ENCODE measurements around the gene SOS1.

SOS1 gene

DNA sequence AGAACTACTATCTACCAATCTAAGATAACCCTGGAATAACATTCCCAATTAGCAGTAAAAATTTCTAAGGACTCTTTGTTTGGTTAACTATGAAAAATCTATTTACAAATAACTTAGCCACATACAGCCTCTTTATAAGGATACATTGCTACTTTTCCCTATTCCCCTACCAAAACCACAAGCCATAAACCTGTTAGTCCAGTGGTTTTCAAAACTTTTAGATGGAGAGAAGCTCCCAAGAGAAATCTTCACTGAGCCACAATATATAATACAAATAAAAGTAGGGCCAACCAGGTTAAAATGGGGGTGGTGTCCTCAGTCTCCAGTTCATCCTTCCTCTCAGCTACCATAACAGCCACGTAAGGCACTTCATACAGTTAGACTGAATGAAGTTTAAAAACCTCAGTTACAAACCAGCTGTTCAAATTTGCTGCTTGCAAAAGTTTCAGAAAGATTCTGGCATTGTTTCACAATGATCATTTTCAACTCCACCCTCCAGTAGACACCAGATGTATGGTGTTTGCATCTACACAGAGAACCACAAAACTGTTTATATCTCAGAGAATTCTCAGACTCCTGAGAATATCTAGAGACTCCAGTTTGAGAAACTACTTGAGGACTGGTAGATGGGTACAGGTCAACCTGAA, 26.0 kb downstream of the SOS1 start:
- no peak for DNase-seq (ENCODE audit: low read depth, low spot score)
- Histone ChIP-seq H3K4me3 (ENCODE audit: insufficient read length, low read depth) (no peak overlapping the region), H3K36me3 (ENCODE audit: insufficient read depth, insufficient read length, low read length) (no peaks in the 10 kb centered on the region), H3K9ac (ENCODE audit: insufficient read length, low read depth) (no peak overlapping the region), H3K4me1 (ENCODE audit: insufficient read depth, insufficient read length) (no peaks in the 10 kb centered on the region), H3K27me3 (ENCODE audit: insufficient read depth, insufficient read length) (no peaks in the 10 kb centered on the region), H3K9me3 (ENCODE audit: insufficient read depth, low read length) (no peaks in the 10 kb centered on the region)
- no peak for TF ChIP-seq SUZ12 (IDR thresholded peaks at IDR 0.05; ENCODE audit: extremely low read depth, insufficient read depth, insufficient read length)
- TF ChIP-seq YY1 (IDR thresholded peaks at IDR 0.05; ENCODE audit: insufficient read depth, insufficient read length) = no peak
- no peak for TF ChIP-seq ZNF274 (IDR thresholded peaks at IDR 0.05; ENCODE audit: low read depth, low read length)

DNA sequence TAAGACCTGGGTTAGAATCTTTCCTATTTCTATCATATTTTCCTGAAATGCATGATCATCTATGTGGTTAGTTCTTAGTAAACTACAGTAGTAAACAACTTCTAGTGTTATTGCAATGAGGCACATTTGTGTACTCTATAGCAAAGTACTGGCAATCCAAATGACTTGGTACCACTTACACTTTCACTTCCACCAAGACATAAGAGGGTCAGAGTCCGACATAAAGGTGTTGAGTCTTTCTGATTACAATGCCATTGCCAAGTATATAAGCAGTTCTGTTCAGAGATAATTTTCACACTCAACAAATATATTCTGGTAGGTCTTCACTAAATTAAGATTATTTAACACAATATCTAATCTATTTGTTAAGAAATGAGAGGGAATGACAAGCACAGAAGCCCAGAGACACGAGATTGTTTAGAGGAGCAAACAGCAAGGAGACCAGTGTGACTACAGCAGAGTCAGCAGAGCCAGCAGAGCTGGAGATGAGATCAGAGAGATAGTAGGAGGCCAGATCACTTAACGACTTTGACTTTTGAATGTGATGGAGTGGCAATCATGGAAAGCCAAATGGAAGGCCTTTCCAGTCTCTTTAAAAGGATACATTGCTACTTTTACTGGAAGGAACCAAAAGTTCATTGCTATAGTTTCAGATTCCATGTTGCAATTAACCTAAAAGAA, 27.5 kb downstream of the SOS1 start:
- Histone ChIP-seq H3K4me3 (ENCODE audit: insufficient read length, low read depth) (no peak overlapping the region), H3K9ac (ENCODE audit: insufficient read length, low read depth) (no peak overlapping the region), H3K4me1 (ENCODE audit: insufficient read depth, insufficient read length) (no peaks in the 10 kb centered on the region), H3K36me3 (ENCODE audit: insufficient read depth, insufficient read length, low read length) (no peaks in the 10 kb centered on the region), H3K27me3 (ENCODE audit: insufficient read depth, insufficient read length) (no peaks in the 10 kb centered on the region), H3K9me3 (ENCODE audit: insufficient read depth, low read length) (no peaks in the 10 kb centered on the region)
- TF ChIP-seq YY1 (IDR thresholded peaks at IDR 0.05; ENCODE audit: insufficient read depth, insufficient read length) = no peak
- no peak for TF ChIP-seq ZNF274 (IDR thresholded peaks at IDR 0.05; ENCODE audit: low read depth, low read length)
- no peak for TF ChIP-seq SUZ12 (IDR thresholded peaks at IDR 0.05; ENCODE audit: extremely low read depth, insufficient read depth, insufficient read length)
- DNase-seq (ENCODE audit: low read depth, low spot score) = no peak

DNA sequence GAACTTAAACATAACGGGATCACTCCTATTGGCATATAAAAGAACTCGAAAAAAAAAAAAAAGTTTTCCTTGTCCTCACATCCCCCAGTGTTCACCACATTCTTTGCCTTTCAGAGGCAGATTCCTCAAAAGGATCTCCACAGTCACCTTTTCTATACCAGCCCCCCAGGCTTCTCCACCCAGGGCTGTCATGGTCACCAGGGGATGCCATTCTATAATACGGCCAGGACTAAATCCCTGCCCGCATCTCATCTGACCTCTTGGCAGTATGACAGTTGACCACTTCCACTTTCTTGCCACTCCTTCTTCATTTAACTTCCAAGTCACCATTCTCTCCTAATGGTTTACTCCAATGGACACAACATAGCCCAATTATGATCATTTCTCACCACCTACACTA, 29.3 kb downstream of the SOS1 start:
- peak; percentile 22 for DNase-seq (ENCODE audit: low read depth, low spot score)
- no peaks in the 10 kb centered on the region for H3K27me3 ChIP-seq (ENCODE audit: insufficient read depth, insufficient read length)

DNA sequence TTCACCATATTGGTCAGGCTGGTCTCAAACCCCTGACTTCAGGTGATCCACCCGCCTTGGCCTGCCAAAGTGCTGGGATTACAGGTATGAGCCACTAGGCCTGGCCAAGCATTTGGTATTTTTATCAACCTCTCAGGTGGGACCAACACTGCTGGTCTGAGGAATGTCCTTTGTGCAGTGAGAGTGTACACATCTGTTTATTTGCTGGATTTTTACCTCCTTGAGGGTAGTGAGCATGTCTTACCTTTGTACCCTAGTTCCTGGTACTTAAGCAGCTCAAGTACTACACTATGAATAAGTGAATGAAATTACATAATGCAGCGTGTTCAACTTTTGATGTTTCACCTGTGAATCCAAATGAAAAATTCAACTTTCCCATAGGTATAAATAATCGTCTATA, 29.8 kb downstream of the SOS1 start:
- no peaks in the 10 kb centered on the region for H3K9me3 ChIP-seq (ENCODE audit: insufficient read depth, low read length)
- TF ChIP-seq ZNF274 (IDR thresholded peaks at IDR 0.05; ENCODE audit: low read depth, low read length) (no peak), SUZ12 (IDR thresholded peaks at IDR 0.05; ENCODE audit: extremely low read depth, insufficient read depth, insufficient read length) (no peak), YY1 (IDR thresholded peaks at IDR 0.05; ENCODE audit: insufficient read depth, insufficient read length) (no peak)
- no peaks in the 10 kb centered on the region for H3K36me3 ChIP-seq (ENCODE audit: insufficient read depth, insufficient read length, low read length)
- no peak overlapping the region for H3K4me3 ChIP-seq (ENCODE audit: insufficient read length, low read depth)
- H3K4me1 ChIP-seq (ENCODE audit: insufficient read depth, insufficient read length) = no peaks in the 10 kb centered on the region
- DNase-seq (ENCODE audit: low read depth, low spot score) = no peak
- no peak overlapping the region for H3K9ac ChIP-seq (ENCODE audit: insufficient read length, low read depth)
- no peaks in the 10 kb centered on the region for H3K27me3 ChIP-seq (ENCODE audit: insufficient read depth, insufficient read length)

More for the DNA sequence above, 29.3 kb downstream of the SOS1 start:
- Histone ChIP-seq H3K36me3 (ENCODE audit: insufficient read depth, insufficient read length, low read length) (no peaks in the 10 kb centered on the region), H3K4me1 (ENCODE audit: insufficient read depth, insufficient read length) (no peaks in the 10 kb centered on the region), H3K4me3 (ENCODE audit: insufficient read length, low read depth) (no peak overlapping the region), H3K9me3 (ENCODE audit: insufficient read depth, low read length) (no peaks in the 10 kb centered on the region), H3K9ac (ENCODE audit: insufficient read length, low read depth) (no peak overlapping the region)
- TF ChIP-seq SUZ12 (IDR thresholded peaks at IDR 0.05; ENCODE audit: extremely low read depth, insufficient read depth, insufficient read length) (no peak), YY1 (IDR thresholded peaks at IDR 0.05; ENCODE audit: insufficient read depth, insufficient read length) (no peak), ZNF274 (IDR thresholded peaks at IDR 0.05; ENCODE audit: low read depth, low read length) (no peak)

DNA sequence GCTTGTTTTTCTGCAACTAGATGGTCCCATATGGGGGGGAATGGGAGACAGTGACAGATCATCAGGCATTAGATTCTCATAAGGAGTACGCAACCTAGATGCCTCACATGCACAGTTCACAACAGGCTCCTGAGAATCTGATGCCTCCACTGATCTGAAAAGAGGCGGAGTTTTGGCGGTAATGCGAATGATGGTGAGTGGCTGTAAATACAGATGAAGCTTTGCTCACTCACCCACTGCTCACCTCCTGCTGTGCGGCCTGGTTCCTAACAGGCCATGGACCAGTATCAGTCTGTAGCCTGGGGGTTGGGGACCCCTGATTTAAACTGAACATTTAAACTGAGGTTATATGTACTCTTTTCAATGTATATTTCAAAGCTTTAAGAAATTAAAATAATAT, 40.7 kb downstream of the SOS1 start:
- Histone ChIP-seq H3K9ac (ENCODE audit: insufficient read length, low read depth) (no peak overlapping the region), H3K4me3 (ENCODE audit: insufficient read length, low read depth) (no peak overlapping the region), H3K4me1 (ENCODE audit: insufficient read depth, insufficient read length) (no peaks in the 10 kb centered on the region), H3K27me3 (ENCODE audit: insufficient read depth, insufficient read length) (no peaks in the 10 kb centered on the region), H3K9me3 (ENCODE audit: insufficient read depth, low read length) (no peaks in the 10 kb centered on the region; the same call in 1 of the 2 replicates), H3K36me3 (ENCODE audit: insufficient read depth, insufficient read length, low read length) (no peaks in the 10 kb centered on the region)
- no peak for TF ChIP-seq ZNF274 (IDR thresholded peaks at IDR 0.05; ENCODE audit: low read depth, low read length)
- TF ChIP-seq SUZ12 (IDR thresholded peaks at IDR 0.05; ENCODE audit: extremely low read depth, insufficient read depth, insufficient read length) = no peak
- TF ChIP-seq YY1 (IDR thresholded peaks at IDR 0.05; ENCODE audit: insufficient read depth, insufficient read length) = no peak
- no peak for DNase-seq (ENCODE audit: low read depth, low spot score)

DNA sequence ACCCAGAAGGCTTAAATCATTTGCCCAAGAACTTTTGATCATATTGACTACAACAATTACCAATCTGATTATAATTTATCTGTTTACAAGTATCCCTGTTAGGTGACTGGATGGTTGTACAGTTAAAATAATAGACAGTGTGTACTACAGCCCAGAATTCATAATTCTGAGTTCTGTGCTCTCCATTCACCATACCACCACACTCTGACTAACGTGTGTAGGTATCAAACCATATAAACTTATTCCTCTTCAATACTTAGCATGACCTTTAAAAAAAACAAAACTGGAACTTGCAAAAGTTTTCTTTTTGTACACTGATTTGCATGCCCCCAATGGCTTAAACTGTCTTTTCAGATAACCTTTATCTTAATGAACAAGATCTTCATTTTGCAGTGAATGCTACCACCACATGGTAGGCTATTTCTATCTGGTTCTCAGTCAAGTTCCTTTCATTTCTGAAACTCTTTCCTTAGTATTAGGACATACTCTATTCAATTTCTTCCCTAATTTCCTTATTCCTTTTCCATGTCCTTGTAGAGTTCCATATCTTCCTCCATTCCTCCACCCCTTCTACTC, 50.9 kb downstream of the SOS1 start:
- no peak overlapping the region for H3K4me3 ChIP-seq (ENCODE audit: insufficient read length, low read depth)
- H3K36me3 ChIP-seq (ENCODE audit: insufficient read depth, insufficient read length, low read length) = peaks cover 7% of the 10 kb centered on the region
- no peaks in the 10 kb centered on the region for H3K27me3 ChIP-seq (ENCODE audit: insufficient read depth, insufficient read length)
- no peaks in the 10 kb centered on the region for H3K9me3 ChIP-seq (ENCODE audit: insufficient read depth, low read length)
- TF ChIP-seq ZNF274 (IDR thresholded peaks at IDR 0.05; ENCODE audit: low read depth, low read length) = no peak
- TF ChIP-seq SUZ12 (IDR thresholded peaks at IDR 0.05; ENCODE audit: extremely low read depth, insufficient read depth, insufficient read length) = no peak
- TF ChIP-seq YY1 (IDR thresholded peaks at IDR 0.05; ENCODE audit: insufficient read depth, insufficient read length) = no peak
- DNase-seq (ENCODE audit: low read depth, low spot score) = no peak
- no peak overlapping the region for H3K9ac ChIP-seq (ENCODE audit: insufficient read length, low read depth)
- H3K4me1 ChIP-seq (ENCODE audit: insufficient read depth, insufficient read length) = no peaks in the 10 kb centered on the region

DNA sequence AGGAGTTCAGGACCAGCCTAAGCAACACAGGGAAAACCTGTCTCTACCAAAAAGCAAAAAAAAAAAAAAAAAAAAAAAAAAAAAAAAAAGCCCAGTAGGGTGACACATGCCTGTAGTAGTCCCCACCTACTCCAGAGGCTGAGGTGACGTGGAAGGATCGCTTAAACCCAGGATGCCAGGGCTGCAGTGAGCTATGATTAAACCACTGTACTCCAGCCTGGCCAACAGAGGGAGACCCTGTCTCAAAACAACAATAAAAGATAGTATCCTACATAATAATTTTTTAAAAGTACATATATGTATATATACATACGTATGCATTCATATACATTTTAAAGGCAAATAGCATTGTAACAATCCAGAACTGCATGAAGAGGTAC, 51.7 kb downstream of the SOS1 start:
- DNase-seq (ENCODE audit: low read depth, low spot score) = no peak
- Histone ChIP-seq H3K4me1 (ENCODE audit: insufficient read depth, insufficient read length) (no peaks in the 10 kb centered on the region), H3K9ac (ENCODE audit: insufficient read length, low read depth) (no peak overlapping the region), H3K9me3 (ENCODE audit: insufficient read depth, low read length) (no peaks in the 10 kb centered on the region), H3K27me3 (ENCODE audit: insufficient read depth, insufficient read length) (no peaks in the 10 kb centered on the region), H3K36me3 (ENCODE audit: insufficient read depth, insufficient read length, low read length) (peaks cover 7% of the 10 kb centered on the region), H3K4me3 (ENCODE audit: insufficient read length, low read depth) (no peak overlapping the region)
- no peak for TF ChIP-seq ZNF274 (IDR thresholded peaks at IDR 0.05; ENCODE audit: low read depth, low read length)
- no peak for TF ChIP-seq YY1 (IDR thresholded peaks at IDR 0.05; ENCODE audit: insufficient read depth, insufficient read length)
- TF ChIP-seq SUZ12 (IDR thresholded peaks at IDR 0.05; ENCODE audit: extremely low read depth, insufficient read depth, insufficient read length) = no peak
